ENCODE measurements around the gene ACSL4.
"Not testable (repeated sequence)": the region's sequence is repeated elsewhere in the genome, so short reads cannot be mapped to it uniquely, and the experiment has no call there.

Gene ACSL4

DNA sequence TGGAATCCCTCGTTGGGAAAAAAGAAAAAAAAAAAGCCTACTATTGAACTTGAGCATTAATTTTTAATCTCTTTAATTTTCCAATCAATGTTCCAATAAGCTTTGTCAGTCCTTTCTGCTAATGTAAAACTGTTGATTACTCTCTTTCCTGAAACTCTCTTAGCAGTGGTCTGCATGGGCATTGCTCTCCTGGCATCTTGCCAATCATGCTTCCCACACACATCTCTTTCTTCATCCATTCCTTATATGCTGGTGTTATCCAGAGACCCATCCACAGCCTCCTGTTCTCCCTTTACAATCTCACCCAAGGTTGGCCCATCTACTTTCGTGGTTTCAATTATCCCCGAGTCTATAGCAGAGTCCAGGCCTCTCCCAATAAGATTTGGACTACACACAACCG lies 76.3 kb downstream of the ACSL4 start:
- Histone ChIP-seq H3K9ac (ENCODE audit: low read length in 5 of 5) (no peak overlapping the region), H3K9me3 (ENCODE audit: control insufficient read depth in 5 of 5, low read length in 5 of 5) (no peaks in the 10 kb centered on the region), H3K27me3 (ENCODE audit: control insufficient read depth in 5 of 5, insufficient read depth in 4 of 5, low read length in 5 of 5) (peaks cover 0 to 7% (median 3%) of the 10 kb centered on the region in 5 donors), H3K36me3 (ENCODE audit: control insufficient read depth in 5 of 5, insufficient read depth in 5 of 5, low read length in 5 of 5) (peaks cover 3 to 11% (median 9%) of the 10 kb centered on the region in 5 donors), H3K4me1 (ENCODE audit: control insufficient read depth in 5 of 5, insufficient read depth in 5 of 5, low read length in 5 of 5) (no peaks in the 10 kb centered on the region), H3K27ac (ENCODE audit: low read depth, low read length) (no peak overlapping the region), H3K4me3 (ENCODE audit: low read depth in 1 of 5, low read length in 5 of 5) (no peak overlapping the region)

DNA sequence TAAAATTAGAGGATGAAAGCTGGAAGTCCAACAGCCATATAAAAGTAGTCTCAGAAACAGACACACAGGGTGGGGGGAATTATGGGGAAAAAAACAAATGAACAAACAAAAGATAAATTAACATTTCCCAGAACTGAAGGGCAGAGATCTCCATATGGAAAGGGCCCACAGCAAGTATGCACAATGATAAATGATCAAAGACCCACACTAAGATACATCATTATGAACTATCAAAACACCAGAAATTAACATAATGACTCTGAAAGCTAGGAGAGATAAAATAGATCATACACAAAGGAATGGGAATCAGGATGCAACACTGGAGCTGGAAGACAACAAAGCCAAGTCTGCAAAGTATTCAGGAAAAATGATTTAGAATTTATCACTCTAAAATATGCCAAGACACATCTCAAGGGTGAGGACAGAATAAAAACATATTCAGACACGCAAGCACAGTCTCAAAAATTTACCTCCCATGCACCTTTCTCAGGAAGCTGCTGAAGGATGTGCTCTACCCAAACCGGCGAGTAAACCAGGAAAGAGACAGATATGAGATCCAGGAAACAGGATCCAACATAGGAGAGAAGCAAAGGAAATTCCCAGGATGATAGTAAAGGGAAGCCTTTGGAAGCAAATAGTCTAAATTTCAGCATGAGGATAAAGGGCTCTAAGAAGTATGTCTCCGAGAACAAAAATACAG lies 77.4 kb downstream of the ACSL4 start:
- H3K36me3 ChIP-seq (ENCODE audit: control insufficient read depth in 5 of 5, insufficient read depth in 5 of 5, low read length in 5 of 5), result peaks cover 0 to 10% (median 9%) of the 10 kb centered on the region in 5 donors
- peaks cover 0 to 7% (median 3%) of the 10 kb centered on the region in 5 donors for H3K27me3 ChIP-seq (ENCODE audit: control insufficient read depth in 5 of 5, insufficient read depth in 4 of 5, low read length in 5 of 5)
- no peak overlapping the region for H3K4me3 ChIP-seq (ENCODE audit: low read depth in 1 of 5, low read length in 5 of 5)
- H3K9me3 ChIP-seq (ENCODE audit: control insufficient read depth in 5 of 5, low read length in 5 of 5), result no peaks in the 10 kb centered on the region
- H3K27ac ChIP-seq (ENCODE audit: low read depth, low read length), result no peak overlapping the region
- H3K4me1 ChIP-seq (ENCODE audit: control insufficient read depth in 5 of 5, insufficient read depth in 5 of 5, low read length in 5 of 5), result no peaks in the 10 kb centered on the region
- no peak overlapping the region for H3K9ac ChIP-seq (ENCODE audit: low read length in 5 of 5)

DNA sequence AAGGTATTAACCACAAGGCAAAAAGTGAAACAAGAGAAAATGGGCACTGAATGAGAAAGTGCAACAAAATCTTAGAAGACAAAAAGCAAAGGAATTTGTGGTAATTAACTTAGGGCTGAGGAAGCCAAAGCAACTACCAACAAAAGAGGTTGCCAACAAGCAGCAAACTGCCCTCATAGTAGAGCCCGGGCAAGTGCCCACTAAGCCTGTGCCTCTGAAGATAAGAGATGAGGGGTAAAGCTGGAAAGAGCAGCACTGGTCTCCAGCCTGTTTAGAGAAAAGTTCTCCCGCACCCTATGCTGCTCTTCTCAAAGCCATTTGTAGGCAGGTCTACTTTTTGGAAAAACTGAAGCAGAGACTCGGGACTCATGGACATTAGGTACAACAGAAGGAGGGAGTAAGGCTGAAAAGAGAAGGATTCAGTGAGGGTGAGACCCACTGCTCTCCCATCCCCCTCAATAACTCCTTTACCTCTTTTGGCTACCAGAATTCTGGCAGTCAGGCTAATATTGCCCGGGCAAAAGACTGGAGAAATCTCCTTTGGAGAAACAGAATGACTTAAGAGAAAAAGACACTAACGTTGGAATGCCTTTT lies 78.4 kb downstream of the ACSL4 start:
- H3K27ac ChIP-seq (ENCODE audit: low read depth, low read length), result no peak overlapping the region
- peaks cover 0 to 7% (median 3%) of the 10 kb centered on the region in 5 donors for H3K27me3 ChIP-seq (ENCODE audit: control insufficient read depth in 5 of 5, insufficient read depth in 4 of 5, low read length in 5 of 5)
- no peaks in the 10 kb centered on the region for H3K4me1 ChIP-seq (ENCODE audit: control insufficient read depth in 5 of 5, insufficient read depth in 5 of 5, low read length in 5 of 5)
- no peak overlapping the region for H3K4me3 ChIP-seq (ENCODE audit: low read depth in 1 of 5, low read length in 5 of 5)
- H3K9me3 ChIP-seq (ENCODE audit: control insufficient read depth in 5 of 5, low read length in 5 of 5), result no peaks in the 10 kb centered on the region
- H3K9ac ChIP-seq (ENCODE audit: low read length in 5 of 5), result no peak overlapping the region
- peaks cover 0 to 10% (median 9%) of the 10 kb centered on the region in 5 donors for H3K36me3 ChIP-seq (ENCODE audit: control insufficient read depth in 5 of 5, insufficient read depth in 5 of 5, low read length in 5 of 5)

DNA sequence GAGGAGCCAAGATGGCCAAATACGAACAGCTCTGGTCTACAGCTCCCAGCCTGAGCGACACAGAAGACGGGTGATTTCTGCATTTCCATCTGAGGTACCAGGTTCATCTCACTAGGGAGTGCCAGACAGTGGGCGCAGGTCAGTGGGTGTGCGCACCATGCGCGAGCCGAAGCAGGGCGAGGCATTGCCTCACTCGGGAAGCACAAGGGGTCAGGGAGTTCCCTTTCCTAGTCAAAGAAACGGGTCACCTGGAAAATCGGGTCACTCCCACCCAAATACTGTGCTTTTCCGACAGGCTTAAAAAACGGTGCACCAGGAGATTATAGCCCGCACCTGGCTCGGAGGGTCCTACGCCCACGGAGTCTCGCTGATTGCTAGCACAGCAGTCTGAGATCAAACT lies 88.4 kb downstream of the ACSL4 start:
- not testable (repeated sequence) for H3K4me3 ChIP-seq (ENCODE audit: low read depth in 1 of 5, low read length in 5 of 5); H3K27ac ChIP-seq (ENCODE audit: low read depth, low read length); H3K4me1 ChIP-seq (ENCODE audit: control insufficient read depth in 5 of 5, insufficient read depth in 5 of 5, low read length in 5 of 5); H3K9me3 ChIP-seq (ENCODE audit: control insufficient read depth in 5 of 5, low read length in 5 of 5); H3K36me3 ChIP-seq (ENCODE audit: control insufficient read depth in 5 of 5, insufficient read depth in 5 of 5, low read length in 5 of 5); H3K9ac ChIP-seq (ENCODE audit: low read length in 5 of 5); H3K27me3 ChIP-seq (ENCODE audit: control insufficient read depth in 5 of 5, insufficient read depth in 4 of 5, low read length in 5 of 5)

DNA sequence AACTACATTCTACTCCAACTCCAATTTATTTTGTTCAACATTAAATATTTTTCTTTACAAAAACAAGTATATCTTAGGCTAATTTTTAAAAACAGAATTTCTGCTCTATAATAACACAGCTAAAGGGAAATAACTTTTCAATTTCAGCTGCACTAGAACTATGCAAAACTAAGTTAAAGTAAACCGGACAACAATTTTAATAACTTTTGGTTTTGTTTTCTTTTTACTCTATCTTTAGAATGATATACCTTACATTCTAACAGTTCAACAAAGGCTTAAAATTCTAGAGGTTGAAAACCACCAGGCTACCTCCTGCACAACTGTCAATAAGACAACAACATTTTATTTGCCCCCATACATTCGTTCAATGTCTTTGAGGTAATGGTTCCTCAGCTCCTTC lies 89.4 kb downstream of the ACSL4 start:
- no peaks in the 10 kb centered on the region for H3K4me1 ChIP-seq (ENCODE audit: control insufficient read depth in 5 of 5, insufficient read depth in 5 of 5, low read length in 5 of 5)
- no peak overlapping the region for H3K9ac ChIP-seq (ENCODE audit: low read length in 5 of 5)
- no peaks in the 10 kb centered on the region for H3K27me3 ChIP-seq (ENCODE audit: control insufficient read depth in 5 of 5, insufficient read depth in 4 of 5, low read length in 5 of 5)
- no peak overlapping the region for H3K27ac ChIP-seq (ENCODE audit: low read depth, low read length)
- no peak overlapping the region for H3K4me3 ChIP-seq (ENCODE audit: low read depth in 1 of 5, low read length in 5 of 5)
- H3K9me3 ChIP-seq (ENCODE audit: control insufficient read depth in 5 of 5, low read length in 5 of 5), result no peaks in the 10 kb centered on the region
- H3K36me3 ChIP-seq (ENCODE audit: control insufficient read depth in 5 of 5, insufficient read depth in 5 of 5, low read length in 5 of 5), result no peaks in the 10 kb centered on the region

DNA sequence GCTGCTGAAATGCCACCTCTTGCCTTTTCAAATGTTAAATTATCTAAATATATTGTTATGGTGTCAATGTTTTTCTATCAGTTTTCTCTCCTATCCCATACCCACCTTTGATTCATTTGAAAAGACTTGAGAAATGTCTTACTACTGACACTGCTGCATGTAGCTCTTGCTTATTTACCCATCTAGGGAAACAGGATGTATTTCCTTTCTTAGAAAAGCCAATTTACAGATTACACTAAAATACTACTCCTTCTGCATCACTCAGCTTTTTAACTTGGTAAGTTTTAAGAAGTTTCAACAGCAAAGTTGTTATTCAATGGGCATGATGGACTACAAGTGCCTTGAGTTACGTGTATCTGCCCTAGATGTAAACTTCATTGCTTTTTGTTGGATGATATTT lies 94.9 kb downstream of the ACSL4 start:
- no peak overlapping the region for H3K27ac ChIP-seq (ENCODE audit: low read depth, low read length)
- no peak overlapping the region for H3K4me3 ChIP-seq (ENCODE audit: low read depth in 1 of 5, low read length in 5 of 5)
- no peaks in the 10 kb centered on the region for H3K4me1 ChIP-seq (ENCODE audit: control insufficient read depth in 5 of 5, insufficient read depth in 5 of 5, low read length in 5 of 5)
- no peak overlapping the region for H3K9ac ChIP-seq (ENCODE audit: low read length in 5 of 5)
- H3K9me3 ChIP-seq (ENCODE audit: control insufficient read depth in 5 of 5, low read length in 5 of 5), result no peaks in the 10 kb centered on the region
- H3K27me3 ChIP-seq (ENCODE audit: control insufficient read depth in 5 of 5, insufficient read depth in 4 of 5, low read length in 5 of 5), result no peaks in the 10 kb centered on the region
- no peaks in the 10 kb centered on the region for H3K36me3 ChIP-seq (ENCODE audit: control insufficient read depth in 5 of 5, insufficient read depth in 5 of 5, low read length in 5 of 5)

DNA sequence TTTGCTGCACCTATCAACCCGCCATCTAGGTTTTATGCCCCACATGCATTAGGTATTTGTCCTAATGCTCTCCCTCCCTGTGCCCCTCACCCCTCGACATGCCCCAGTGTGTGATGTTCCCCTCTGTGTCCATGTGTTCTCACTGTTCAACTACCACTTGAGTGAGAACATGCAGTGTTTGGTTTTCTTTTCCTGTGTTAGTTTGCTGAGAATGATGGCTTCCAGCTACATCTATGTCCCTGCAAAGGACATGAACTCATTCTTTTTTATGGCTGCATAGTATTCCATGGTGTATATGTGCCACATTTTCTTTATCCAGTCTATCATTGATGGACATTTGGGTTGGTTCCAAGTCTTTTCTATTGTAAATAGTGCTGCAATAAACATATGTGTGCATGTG lies 95.6 kb downstream of the ACSL4 start:
- not testable (repeated sequence) for H3K9ac ChIP-seq (ENCODE audit: low read length in 5 of 5); H3K36me3 ChIP-seq (ENCODE audit: control insufficient read depth in 5 of 5, insufficient read depth in 5 of 5, low read length in 5 of 5); H3K4me3 ChIP-seq (ENCODE audit: low read depth in 1 of 5, low read length in 5 of 5); H3K27me3 ChIP-seq (ENCODE audit: control insufficient read depth in 5 of 5, insufficient read depth in 4 of 5, low read length in 5 of 5); H3K4me1 ChIP-seq (ENCODE audit: control insufficient read depth in 5 of 5, insufficient read depth in 5 of 5, low read length in 5 of 5); H3K9me3 ChIP-seq (ENCODE audit: control insufficient read depth in 5 of 5, low read length in 5 of 5); H3K27ac ChIP-seq (ENCODE audit: low read depth, low read length)

DNA sequence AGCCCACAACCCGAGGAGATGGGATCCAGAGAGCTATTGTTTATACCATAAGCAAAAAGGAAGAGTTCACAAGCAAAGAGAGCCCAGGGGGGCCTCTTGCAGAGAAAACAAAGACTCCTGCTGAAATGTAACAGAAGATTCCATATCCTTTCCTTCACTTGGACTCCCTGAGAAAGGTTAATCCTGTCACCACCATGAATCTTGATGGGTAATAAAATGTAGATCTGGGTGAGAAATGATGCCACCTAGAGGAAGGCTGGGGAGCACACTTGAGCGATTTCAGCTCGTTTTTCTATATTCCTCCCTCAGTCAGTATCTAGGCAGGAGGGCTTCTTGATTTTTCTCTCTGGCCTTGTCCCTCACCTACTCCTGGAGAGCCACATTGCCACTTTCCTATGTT lies 97.9 kb downstream of the ACSL4 start:
- no peaks in the 10 kb centered on the region for H3K36me3 ChIP-seq (ENCODE audit: control insufficient read depth in 5 of 5, insufficient read depth in 5 of 5, low read length in 5 of 5)
- H3K27me3 ChIP-seq (ENCODE audit: control insufficient read depth in 5 of 5, insufficient read depth in 4 of 5, low read length in 5 of 5), result peaks cover 0 to 3% (median 3%) of the 10 kb centered on the region in 5 donors
- H3K9me3 ChIP-seq (ENCODE audit: control insufficient read depth in 5 of 5, low read length in 5 of 5), result no peaks in the 10 kb centered on the region
- H3K9ac ChIP-seq (ENCODE audit: low read length in 5 of 5), result no peak overlapping the region
- no peaks in the 10 kb centered on the region for H3K4me1 ChIP-seq (ENCODE audit: control insufficient read depth in 5 of 5, insufficient read depth in 5 of 5, low read length in 5 of 5)
- no peak overlapping the region for H3K27ac ChIP-seq (ENCODE audit: low read depth, low read length)
- no peak overlapping the region for H3K4me3 ChIP-seq (ENCODE audit: low read depth in 1 of 5, low read length in 5 of 5)

DNA sequence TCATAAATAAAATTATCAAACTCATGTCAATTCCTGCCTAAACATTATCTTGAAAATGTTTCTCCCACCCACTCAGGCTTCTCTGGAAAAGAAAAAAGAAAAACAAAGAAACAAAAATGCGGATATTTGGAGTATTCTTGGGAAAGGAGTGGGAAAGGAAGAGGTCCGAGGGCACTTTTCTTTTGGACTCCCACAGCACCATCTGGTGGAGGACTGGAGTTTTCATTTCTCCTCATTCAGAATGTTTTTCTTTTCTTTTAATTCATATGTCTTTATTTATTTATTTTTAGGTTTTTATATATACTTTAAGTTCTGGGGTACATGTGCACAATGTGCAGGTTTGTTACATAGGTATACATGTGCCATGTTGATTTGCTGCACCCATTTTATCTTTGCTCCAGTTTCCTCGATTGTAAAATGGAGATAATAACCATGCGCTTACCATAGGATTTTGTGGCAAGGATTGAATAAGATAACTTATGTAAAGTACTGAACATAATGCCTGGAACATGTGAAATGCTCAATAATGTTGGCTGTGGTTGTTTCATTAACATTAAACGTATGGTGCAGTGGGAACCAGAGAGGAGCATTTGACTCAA lies 100.1 kb downstream of the ACSL4 start:
- no peak overlapping the region for H3K4me3 ChIP-seq (ENCODE audit: low read depth in 1 of 5, low read length in 5 of 5)
- H3K27me3 ChIP-seq (ENCODE audit: control insufficient read depth in 5 of 5, insufficient read depth in 4 of 5, low read length in 5 of 5), result peaks cover 0 to 4% (median 3%) of the 10 kb centered on the region in 5 donors
- H3K9ac ChIP-seq (ENCODE audit: low read length in 5 of 5), result no peak overlapping the region
- H3K36me3 ChIP-seq (ENCODE audit: control insufficient read depth in 5 of 5, insufficient read depth in 5 of 5, low read length in 5 of 5), result no peaks in the 10 kb centered on the region
- H3K4me1 ChIP-seq (ENCODE audit: control insufficient read depth in 5 of 5, insufficient read depth in 5 of 5, low read length in 5 of 5), result no peaks in the 10 kb centered on the region
- H3K27ac ChIP-seq (ENCODE audit: low read depth, low read length), result no peak overlapping the region
- no peaks in the 10 kb centered on the region for H3K9me3 ChIP-seq (ENCODE audit: control insufficient read depth in 5 of 5, low read length in 5 of 5)

DNA sequence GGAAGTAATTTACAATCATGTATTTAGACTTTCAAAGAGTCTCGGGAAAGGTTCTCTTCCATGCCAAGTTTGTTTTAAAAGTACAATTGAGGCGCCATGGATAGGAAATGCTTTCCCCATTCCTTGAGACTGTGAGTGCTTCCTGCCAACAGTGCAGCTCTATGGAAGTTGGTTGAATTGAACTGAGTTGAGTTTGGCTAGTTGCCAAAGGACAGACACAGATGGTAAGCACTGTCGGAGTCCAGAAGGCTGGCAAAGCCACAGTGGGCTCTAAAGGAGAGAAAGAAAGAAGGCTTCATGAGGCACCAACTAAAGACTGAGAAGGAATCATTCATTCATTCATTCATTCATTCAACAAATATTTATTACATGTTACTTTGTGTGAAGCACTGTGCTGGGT lies 103.7 kb downstream of the ACSL4 start:
- peaks cover 0 to 3% (median 0%) of the 10 kb centered on the region in 5 donors for H3K9me3 ChIP-seq (ENCODE audit: control insufficient read depth in 5 of 5, low read length in 5 of 5)
- H3K27ac ChIP-seq (ENCODE audit: low read depth, low read length), result no peak overlapping the region
- H3K27me3 ChIP-seq (ENCODE audit: control insufficient read depth in 5 of 5, insufficient read depth in 4 of 5, low read length in 5 of 5), result peaks cover 0 to 5% (median 4%) of the 10 kb centered on the region in 5 donors
- peaks cover 0 to 7% (median 0%) of the 10 kb centered on the region in 5 donors for H3K4me1 ChIP-seq (ENCODE audit: control insufficient read depth in 5 of 5, insufficient read depth in 5 of 5, low read length in 5 of 5)
- no peaks in the 10 kb centered on the region for H3K36me3 ChIP-seq (ENCODE audit: control insufficient read depth in 5 of 5, insufficient read depth in 5 of 5, low read length in 5 of 5)
- H3K9ac ChIP-seq (ENCODE audit: low read length in 5 of 5), result no peak overlapping the region
- no peak overlapping the region for H3K4me3 ChIP-seq (ENCODE audit: low read depth in 1 of 5, low read length in 5 of 5)

Measured in subcutaneous abdominal adipose tissue (tissue), 5 donors.